ENCODE measurements around the gene CAT.

The CAT gene

GRCh38 chr11:34444428-34444827 is 5.7 kb downstream of the CAT start:
- Histone ChIP-seq H3K4me2 (ENCODE audit: low read length) (no peak overlapping the region), H3K4me3 (ENCODE audit: low read depth, low read length) (no peak overlapping the region)
- no CpG with 5 or more reads among the region's 4 CpGs for WGBS (ENCODE audit: extremely low coverage, insufficient coverage, insufficient read length)

GRCh38 chr11:34445956-34446355 is 7.2 kb downstream of the CAT start:
- 100% methylated on average over 1 of the region's 4 CpGs for WGBS (ENCODE audit: extremely low coverage, insufficient coverage, insufficient read length)
- Histone ChIP-seq H3K23ac (ENCODE audit: low read length) (no peak overlapping the region), H3K14ac (ENCODE audit: low read length) (no peak overlapping the region), H4K91ac (ENCODE audit: low read depth, low read length) (no peak overlapping the region), H3K79me1 (ENCODE audit: low read length) (no peaks in the 10 kb centered on the region), H4K12ac (ENCODE audit: low read depth, low read length) (no peak overlapping the region), H2AK5ac (ENCODE audit: low read length) (no peak overlapping the region), H3K18ac (ENCODE audit: low read length) (no peak overlapping the region), H2BK12ac (ENCODE audit: low read length) (no peak overlapping the region), H3K27me3 (ENCODE audit: insufficient read depth, low read length) (no peaks in the 10 kb centered on the region), H3K9ac (ENCODE audit: low read length) (no peak overlapping the region), H2BK5ac (ENCODE audit: low read depth, low read length, poor library complexity) (no peak overlapping the region), H2BK120ac (ENCODE audit: insufficient read depth, low read length, poor library complexity) (no peak overlapping the region), H3K79me2 (ENCODE audit: control insufficient read depth, insufficient read depth, low read length, poor library complexity) (no peaks in the 10 kb centered on the region), H4K8ac (ENCODE audit: low read depth, low read length) (no peak overlapping the region), H3K4me1 (ENCODE audit: control insufficient read depth in 1 of 2, insufficient read depth in 2 of 2, low read length in 2 of 2) (no peaks in the 10 kb centered on the region), H3K36me3 (ENCODE audit: control insufficient read depth in 1 of 2, insufficient read depth in 2 of 2, low read length in 2 of 2) (no peaks in the 10 kb centered on the region), H3K9me3 (ENCODE audit: insufficient read depth, low read depth, low read length) (no peaks in the 10 kb centered on the region), H3K4me3 (ENCODE audit: low read depth, low read length) (no peak overlapping the region), H3K4ac (ENCODE audit: low read depth, low read length) (no peak overlapping the region), H3K27ac (ENCODE audit: low read depth, low read length) (no peak overlapping the region), H2AFZ (ENCODE audit: insufficient read depth, low read length, poor library complexity) (no peak overlapping the region), H3K4me2 (ENCODE audit: low read length) (no peak overlapping the region)
- DNase-seq, result no peak

More at GRCh38 chr11:34444428-34444827, 5.7 kb downstream of the CAT start:
- H3K9me3 ChIP-seq (ENCODE audit: insufficient read depth, low read depth, low read length), result no peaks in the 10 kb centered on the region
- no peak overlapping the region for H3K14ac ChIP-seq (ENCODE audit: low read length)
- no peak overlapping the region for H3K27ac ChIP-seq (ENCODE audit: low read depth, low read length)
- no peak overlapping the region for H2BK120ac ChIP-seq (ENCODE audit: insufficient read depth, low read length, poor library complexity)
- DNase-seq, result no peak
- no peak overlapping the region for H2BK12ac ChIP-seq (ENCODE audit: low read length)
- no peaks in the 10 kb centered on the region for H3K36me3 ChIP-seq (ENCODE audit: control insufficient read depth in 1 of 2, insufficient read depth in 2 of 2, low read length in 2 of 2)
- no peak overlapping the region for H3K4ac ChIP-seq (ENCODE audit: low read depth, low read length)
- no peaks in the 10 kb centered on the region for H3K79me1 ChIP-seq (ENCODE audit: low read length)
- no peak overlapping the region for H4K8ac ChIP-seq (ENCODE audit: low read depth, low read length)
- H4K91ac ChIP-seq (ENCODE audit: low read depth, low read length), result no peak overlapping the region
- H2BK5ac ChIP-seq (ENCODE audit: low read depth, low read length, poor library complexity), result no peak overlapping the region
- no peak overlapping the region for H2AFZ ChIP-seq (ENCODE audit: insufficient read depth, low read length, poor library complexity)
- no peaks in the 10 kb centered on the region for H3K79me2 ChIP-seq (ENCODE audit: control insufficient read depth, insufficient read depth, low read length, poor library complexity)
- H3K18ac ChIP-seq (ENCODE audit: low read length), result no peak overlapping the region
- no peak overlapping the region for H3K9ac ChIP-seq (ENCODE audit: low read length)
- no peaks in the 10 kb centered on the region for H3K27me3 ChIP-seq (ENCODE audit: insufficient read depth, low read length)
- H4K12ac ChIP-seq (ENCODE audit: low read depth, low read length), result no peak overlapping the region
- H2AK5ac ChIP-seq (ENCODE audit: low read length), result no peak overlapping the region
- no peak overlapping the region for H3K23ac ChIP-seq (ENCODE audit: low read length)
- H3K4me1 ChIP-seq (ENCODE audit: control insufficient read depth in 1 of 2, insufficient read depth in 2 of 2, low read length in 2 of 2), result peaks cover 0 to 2% of the 10 kb centered on the region in 2 experiments

- Histone ChIP-seq H2BK12ac (ENCODE audit: low read length) (no peak overlapping the region), H4K8ac (ENCODE audit: low read depth, low read length) (no peak overlapping the region), H2BK120ac (ENCODE audit: insufficient read depth, low read length, poor library complexity) (no peak overlapping the region), H4K12ac (ENCODE audit: low read depth, low read length) (no peak overlapping the region), H2AK5ac (ENCODE audit: low read length) (no peak overlapping the region), H3K4me1 (ENCODE audit: control insufficient read depth in 1 of 2, insufficient read depth in 2 of 2, low read length in 2 of 2) (no peaks in the 10 kb centered on the region), H3K27ac (ENCODE audit: low read depth, low read length) (no peak overlapping the region), H2BK5ac (ENCODE audit: low read depth, low read length, poor library complexity) (no peak overlapping the region), H3K23ac (ENCODE audit: low read length) (no peak overlapping the region), H3K27me3 (ENCODE audit: insufficient read depth, low read length) (no peaks in the 10 kb centered on the region), H3K36me3 (ENCODE audit: control insufficient read depth in 1 of 2, insufficient read depth in 2 of 2, low read length in 2 of 2) (no peaks in the 10 kb centered on the region), H4K91ac (ENCODE audit: low read depth, low read length) (no peak overlapping the region), H3K18ac (ENCODE audit: low read length) (no peak overlapping the region), H3K14ac (ENCODE audit: low read length) (no peak overlapping the region), H3K9me3 (ENCODE audit: insufficient read depth, low read depth, low read length) (no peaks in the 10 kb centered on the region), H3K79me1 (ENCODE audit: low read length) (no peaks in the 10 kb centered on the region), H2AFZ (ENCODE audit: insufficient read depth, low read length, poor library complexity) (no peak overlapping the region), H3K4ac (ENCODE audit: low read depth, low read length) (no peak overlapping the region), H3K4me3 (ENCODE audit: low read depth, low read length) (no peak overlapping the region), H3K4me2 (ENCODE audit: low read length) (no peak overlapping the region), H3K79me2 (ENCODE audit: control insufficient read depth, insufficient read depth, low read length, poor library complexity) (no peaks in the 10 kb centered on the region), H3K9ac (ENCODE audit: low read length) (no peak overlapping the region)
- no CpG with 5 or more reads among the region's 5 CpGs for WGBS (ENCODE audit: extremely low coverage, insufficient coverage, insufficient read length)
- DNase-seq, result no peak
Observed at GRCh38 chr11:34446386-34446785, 7.7 kb downstream of the CAT start.

- H2BK12ac ChIP-seq (ENCODE audit: low read length), result no peak overlapping the region
- no peaks in the 10 kb centered on the region for H3K79me1 ChIP-seq (ENCODE audit: low read length)
- no peak overlapping the region for H3K27ac ChIP-seq (ENCODE audit: low read depth, low read length)
- DNase-seq, result no peak
- no peaks in the 10 kb centered on the region for H3K79me2 ChIP-seq (ENCODE audit: control insufficient read depth, insufficient read depth, low read length, poor library complexity)
- no peaks in the 10 kb centered on the region for H3K36me3 ChIP-seq (ENCODE audit: control insufficient read depth in 1 of 2, insufficient read depth in 2 of 2, low read length in 2 of 2)
- no peak overlapping the region for H3K23ac ChIP-seq (ENCODE audit: low read length)
- no peak overlapping the region for H3K14ac ChIP-seq (ENCODE audit: low read length)
- no peak overlapping the region for H2BK120ac ChIP-seq (ENCODE audit: insufficient read depth, low read length, poor library complexity)
- no peak overlapping the region for H2BK5ac ChIP-seq (ENCODE audit: low read depth, low read length, poor library complexity)
- H3K9me3 ChIP-seq (ENCODE audit: insufficient read depth, low read depth, low read length), result no peaks in the 10 kb centered on the region
- no peak overlapping the region for H3K4ac ChIP-seq (ENCODE audit: low read depth, low read length)
- H4K12ac ChIP-seq (ENCODE audit: low read depth, low read length), result no peak overlapping the region
- H3K4me1 ChIP-seq (ENCODE audit: control insufficient read depth in 1 of 2, insufficient read depth in 2 of 2, low read length in 2 of 2), result no peaks in the 10 kb centered on the region
- no peak overlapping the region for H3K4me2 ChIP-seq (ENCODE audit: low read length)
- H3K4me3 ChIP-seq (ENCODE audit: low read depth, low read length), result no peak overlapping the region
- H2AFZ ChIP-seq (ENCODE audit: insufficient read depth, low read length, poor library complexity), result no peak overlapping the region
- H4K8ac ChIP-seq (ENCODE audit: low read depth, low read length), result no peak overlapping the region
- no peak overlapping the region for H3K9ac ChIP-seq (ENCODE audit: low read length)
- H3K27me3 ChIP-seq (ENCODE audit: insufficient read depth, low read length), result no peaks in the 10 kb centered on the region
- H3K18ac ChIP-seq (ENCODE audit: low read length), result no peak overlapping the region
- no peak overlapping the region for H2AK5ac ChIP-seq (ENCODE audit: low read length)
- H4K91ac ChIP-seq (ENCODE audit: low read depth, low read length), result no peak overlapping the region
Observed at GRCh38 chr11:34447044-34447443, 8.3 kb downstream of the CAT start.
